GM21529 (cell line): ENCODE data around the gene JPH2.

Experiments used
- ATAC-seq: cut with Tn5 transposase; IDR thresholded peaks from one replicate; pipeline ENCODE4 v1.9.1; 2021; ENCODE audit not compliant: unreplicated experiment

The JPH2 gene

GRCh38 chr20:44080646-44081267 lies 106.2 kb downstream of the JPH2 start:
- ATAC-seq, result peak; percentile 76

DNA sequence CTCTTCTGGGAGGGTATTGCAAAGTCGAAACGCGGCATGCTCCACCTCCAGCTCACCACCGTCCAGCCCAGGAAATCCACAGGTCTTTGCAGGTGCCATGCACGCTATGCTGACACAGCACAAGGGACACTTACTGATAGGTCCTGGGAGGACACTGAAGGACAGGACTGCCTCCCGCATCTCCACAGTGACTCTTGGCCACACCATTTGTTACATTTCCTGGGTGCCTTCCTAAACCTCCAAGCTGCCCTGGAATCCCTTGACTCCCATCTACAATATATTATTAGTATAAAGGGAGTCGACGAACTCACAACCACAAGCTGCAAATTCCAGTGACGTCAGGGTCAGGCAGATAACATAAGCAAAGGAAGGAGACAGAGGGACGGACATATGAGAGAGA lies 106.9 kb downstream of the JPH2 start:
- ATAC-seq, result no peak

DNA sequence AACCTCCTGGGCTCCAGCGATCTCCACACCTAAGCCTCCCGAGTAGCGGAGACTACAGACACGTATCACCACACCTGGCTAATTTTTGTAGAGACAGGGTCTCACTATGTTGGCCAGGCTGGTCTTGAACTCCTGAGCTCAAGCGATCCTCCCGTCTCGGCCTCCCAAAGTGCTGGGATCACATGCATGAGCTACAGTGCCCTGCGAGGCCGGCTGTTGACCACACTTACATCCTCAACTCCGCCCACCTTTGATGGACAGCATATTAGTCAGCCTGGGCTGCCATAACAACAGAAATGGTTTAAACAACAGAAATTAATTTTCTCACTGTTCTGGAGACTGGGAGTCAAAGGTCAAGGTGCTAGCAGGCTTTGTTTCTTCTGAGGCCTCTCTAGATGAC lies 107.7 kb downstream of the JPH2 start:
- ATAC-seq, result no peak

DNA sequence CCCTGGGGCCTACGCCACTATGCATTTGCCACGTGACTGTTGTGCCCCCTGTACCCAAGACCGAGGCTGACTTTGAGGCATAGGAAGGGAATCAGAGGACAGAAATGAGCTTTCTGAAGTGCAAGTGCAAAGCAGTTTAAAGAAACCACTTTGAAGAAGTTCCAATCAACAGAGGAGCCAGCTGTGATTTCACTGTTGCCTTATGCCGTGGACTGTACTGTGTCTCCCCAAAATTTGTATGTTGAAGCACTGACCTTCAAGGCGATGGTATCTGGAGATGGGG lies 111.1 kb downstream of the JPH2 start:
- ATAC-seq, result no peak

GRCh38 chr20:44075191-44075949 lies 111.6 kb downstream of the JPH2 start:
- no peak for ATAC-seq

GRCh38 chr20:44074252-44075151 lies 112.5 kb downstream of the JPH2 start:
- ATAC-seq, result no peak

DNA sequence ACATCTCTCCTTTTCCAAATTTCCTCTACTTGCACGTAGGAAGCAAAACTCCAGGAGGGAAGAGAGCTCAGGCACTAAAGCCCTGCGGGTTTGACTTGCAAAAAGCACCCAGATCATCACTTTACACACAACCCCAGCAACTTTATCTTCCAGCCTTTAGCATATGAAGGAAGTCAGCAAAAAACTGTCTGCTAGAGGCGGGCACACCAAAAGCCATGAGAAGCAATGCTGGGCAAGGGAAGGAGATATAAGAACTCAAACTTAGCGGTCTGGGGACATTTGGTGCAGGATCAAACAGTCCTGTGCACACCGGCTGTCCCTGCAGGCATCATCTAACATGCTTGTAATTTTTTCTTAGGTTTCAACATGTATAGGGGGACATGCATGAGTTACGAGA lies 113.3 kb downstream of the JPH2 start:
- no peak for ATAC-seq

GRCh38 chr20:44073011-44073674 lies 113.8 kb downstream of the JPH2 start:
- ATAC-seq, result no peak

GRCh38 chr20:44072384-44072783 lies 114.6 kb downstream of the JPH2 start:
- no peak for ATAC-seq

DNA sequence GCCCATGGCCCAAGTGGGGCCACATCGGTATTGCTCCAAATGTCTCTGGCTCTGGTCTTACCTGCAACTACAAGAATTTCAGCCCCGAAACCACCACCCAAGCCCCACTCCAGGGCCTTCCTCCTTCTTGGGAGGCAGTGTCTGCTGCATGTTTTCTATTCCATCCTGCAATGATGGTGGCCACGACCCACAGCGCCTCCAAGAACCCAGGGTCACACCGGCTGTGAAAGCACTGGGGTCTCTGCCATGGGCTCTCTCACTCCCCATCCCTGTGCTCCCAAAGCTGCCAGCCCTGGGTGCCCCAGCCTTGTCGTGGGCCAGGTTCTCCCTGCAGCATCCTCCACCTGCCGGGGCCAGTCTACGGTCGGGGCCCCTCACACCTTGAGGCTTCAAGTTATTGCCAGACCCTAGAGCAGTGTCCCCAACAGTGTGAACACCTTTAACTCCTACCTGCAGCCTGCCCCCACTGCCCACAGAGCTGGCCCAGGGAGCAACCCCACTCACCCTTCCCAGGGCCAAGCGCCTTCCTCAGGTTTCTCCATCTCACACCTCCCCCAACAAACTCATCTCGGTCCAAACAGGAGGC lies 115.4 kb downstream of the JPH2 start:
- ATAC-seq, result no peak

DNA sequence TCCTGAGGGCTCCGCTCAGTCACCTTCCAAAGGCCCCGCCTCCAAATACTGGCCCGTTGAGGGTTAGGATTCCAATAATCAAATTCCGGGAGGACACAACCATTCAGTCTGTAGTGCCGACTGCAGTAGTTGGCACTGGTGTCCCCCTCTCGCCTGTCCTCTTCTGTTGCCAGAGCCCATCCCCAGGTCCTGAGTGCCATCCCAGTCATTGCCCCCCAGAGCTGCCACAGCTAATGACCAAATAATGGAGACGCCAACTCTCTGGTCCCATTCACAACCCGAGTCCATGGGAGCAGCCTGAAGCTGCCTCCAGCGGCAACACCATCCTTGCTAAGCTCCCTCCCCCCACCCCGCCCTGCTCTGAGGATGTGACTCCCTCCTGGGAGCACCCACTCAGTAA lies 115.9 kb downstream of the JPH2 start:
- no peak for ATAC-seq

DNA sequence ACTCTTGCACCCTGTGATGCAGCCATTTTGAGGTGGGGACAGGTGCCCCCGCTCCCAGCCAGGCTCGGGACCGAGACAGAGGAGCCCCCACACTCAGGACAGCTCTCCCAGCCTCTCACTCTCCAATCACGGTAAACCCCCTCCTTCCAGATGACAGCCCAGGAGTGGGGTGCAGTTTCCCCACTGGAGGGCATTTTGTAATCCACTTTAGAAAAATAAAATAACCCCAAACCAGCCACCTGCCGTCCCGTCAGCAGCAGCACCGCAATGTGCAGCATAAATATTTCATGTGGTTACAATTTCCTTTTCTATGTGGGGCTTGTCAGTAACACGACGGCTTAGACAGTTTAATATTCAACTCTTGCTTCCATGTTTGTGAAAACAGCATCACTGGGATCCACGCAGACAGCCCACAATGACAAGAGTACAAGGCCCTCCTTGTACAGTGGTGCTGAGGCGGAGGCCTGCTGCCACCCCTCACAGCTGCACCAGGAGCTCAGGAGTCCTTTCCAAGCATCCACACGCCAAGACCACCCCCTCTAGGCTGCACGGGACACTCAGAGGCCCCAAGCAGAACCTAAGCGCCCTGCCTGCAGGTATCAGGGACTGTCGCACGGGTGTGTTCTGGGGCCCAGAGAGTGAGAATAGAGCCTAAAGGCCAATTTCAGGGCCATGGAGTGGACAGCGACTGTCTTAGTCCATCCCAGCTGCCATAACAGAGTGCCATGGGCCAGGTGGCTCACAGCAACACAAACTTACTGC lies 116.7 kb downstream of the JPH2 start:
- no peak for ATAC-seq

DNA sequence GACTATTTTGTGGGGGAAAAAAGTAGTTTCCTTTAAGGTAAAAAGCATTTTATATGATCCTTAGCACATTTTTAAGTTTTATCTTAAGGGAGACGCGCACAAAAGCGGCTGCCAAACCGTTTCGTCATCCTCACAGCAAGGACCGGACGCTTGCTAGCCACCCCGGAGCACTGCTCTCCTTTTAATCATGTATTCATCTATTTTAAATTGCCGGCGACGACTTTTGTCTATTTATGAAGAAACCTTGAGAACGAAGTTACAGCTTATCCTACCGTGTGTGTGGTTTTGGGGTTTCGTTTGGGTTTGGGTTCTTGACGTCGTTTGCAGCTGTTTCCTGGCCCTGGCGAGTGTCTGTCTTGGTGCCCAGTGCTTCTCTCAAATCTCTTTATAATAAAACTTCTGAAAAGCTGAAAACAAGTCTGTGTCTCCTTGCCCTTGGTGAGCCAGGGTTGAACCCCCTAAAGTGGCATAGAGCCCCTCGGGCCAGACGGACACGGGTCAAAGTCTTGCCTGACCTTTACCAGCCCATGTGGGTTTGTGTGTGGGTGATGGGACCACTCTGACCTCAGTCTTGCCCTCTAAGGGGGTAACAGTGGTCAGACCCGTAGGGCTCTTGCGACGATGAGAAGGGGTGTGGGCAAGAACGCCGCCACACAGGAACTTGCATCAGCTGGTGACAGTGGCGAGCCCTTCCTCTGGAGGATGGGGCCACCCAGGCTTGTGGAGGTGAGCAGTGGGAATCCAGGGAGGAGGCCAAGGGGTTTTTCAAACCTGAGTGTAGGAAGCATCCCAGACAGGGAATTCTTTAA lies 117.6 kb downstream of the JPH2 start:
- peak; percentile 60 for ATAC-seq

DNA sequence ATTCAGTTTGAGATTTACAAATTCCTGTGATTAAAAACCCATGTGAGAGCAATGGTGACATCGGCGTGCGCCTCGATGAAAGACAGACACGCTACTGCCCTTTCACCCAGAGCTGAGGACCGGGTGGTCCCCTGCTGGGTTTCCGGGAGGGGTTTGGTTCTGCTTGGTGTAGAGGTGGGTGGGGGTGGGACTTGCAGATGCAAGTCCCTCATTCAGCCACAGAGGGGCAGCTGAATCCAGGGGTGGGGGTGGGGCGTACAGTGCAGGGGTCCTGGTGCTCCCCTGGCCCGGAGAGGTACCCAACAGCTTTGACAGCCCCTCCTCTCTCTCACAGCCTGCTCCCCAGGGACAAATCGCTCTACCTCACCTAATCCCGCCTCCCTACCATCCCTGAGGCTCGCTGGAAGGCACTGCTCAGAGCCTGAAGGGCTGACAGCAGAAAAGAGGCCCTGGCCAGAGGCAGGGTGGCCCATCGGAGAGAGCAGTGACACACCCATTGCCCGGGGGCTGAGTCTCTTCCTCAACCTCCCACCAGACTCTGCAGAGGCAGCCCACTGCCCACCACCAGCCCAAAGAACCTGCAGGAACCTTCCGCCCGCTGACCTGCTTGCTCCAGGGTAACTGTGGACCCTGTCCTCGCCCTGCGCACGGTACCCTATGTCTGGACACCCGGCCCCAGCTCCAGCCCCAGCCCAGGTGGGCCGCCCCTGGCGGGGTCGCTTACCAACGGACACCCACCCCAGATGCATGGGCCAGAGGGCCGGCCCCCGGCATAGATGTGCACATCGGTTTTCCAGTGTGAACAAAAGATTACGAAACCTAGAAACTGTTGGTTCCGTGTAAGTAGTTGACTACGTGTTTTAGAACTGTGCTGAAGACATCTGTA lies 118.4 kb downstream of the JPH2 start:
- ATAC-seq, result peak; percentile 5

GRCh38 chr20:44067650-44068081 lies 119.3 kb downstream of the JPH2 start:
- ATAC-seq, result no peak

DNA sequence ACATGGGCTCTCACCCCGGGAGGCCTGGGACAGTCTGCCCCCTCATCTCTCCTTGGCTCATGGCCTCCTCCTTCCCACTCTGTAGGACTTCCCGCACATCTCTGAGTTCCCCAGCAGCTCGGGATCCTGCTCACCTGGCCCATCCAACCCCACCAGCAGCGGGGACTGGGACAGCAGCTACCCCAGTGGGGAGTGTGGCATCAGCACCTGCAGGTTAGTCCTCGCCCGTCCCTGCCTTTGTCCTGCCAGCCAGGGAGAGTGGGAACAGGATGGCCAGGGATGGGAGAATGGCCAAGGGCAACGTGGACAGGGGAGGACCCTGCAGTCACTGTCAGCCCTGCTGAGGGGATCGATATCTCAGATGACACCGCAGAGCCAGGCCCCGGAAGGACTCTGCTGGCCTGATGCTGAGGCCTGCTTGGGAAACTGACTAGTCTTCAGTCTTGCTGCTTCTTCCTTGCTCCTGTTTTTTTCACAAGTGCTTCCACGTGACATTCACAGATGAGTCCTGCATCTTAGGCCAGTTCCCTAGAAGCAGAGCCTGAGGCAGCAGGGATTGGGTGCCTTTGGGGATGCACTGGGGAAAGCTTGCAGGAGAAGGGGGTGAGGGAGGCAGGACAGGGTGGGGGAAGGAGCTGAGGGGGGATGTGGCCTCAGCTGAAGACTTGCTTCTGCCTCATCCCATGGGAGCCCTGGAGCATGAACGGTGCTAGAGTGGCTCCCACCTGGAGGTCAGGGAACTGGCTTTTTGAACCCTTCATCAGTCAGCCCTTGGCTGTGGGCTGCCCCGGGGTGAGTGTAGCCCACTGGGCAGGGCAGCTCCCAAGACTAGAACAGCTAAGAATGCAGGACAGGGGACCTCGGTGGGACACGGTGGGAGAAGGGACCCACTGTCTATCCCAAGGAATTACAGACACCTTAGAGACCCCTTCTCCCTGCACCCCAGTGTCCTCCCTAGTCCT lies 120.1 kb downstream of the JPH2 start:
- ATAC-seq, result no peak
